ENCODE results near the gene VPS41.

Gene VPS41

DNA sequence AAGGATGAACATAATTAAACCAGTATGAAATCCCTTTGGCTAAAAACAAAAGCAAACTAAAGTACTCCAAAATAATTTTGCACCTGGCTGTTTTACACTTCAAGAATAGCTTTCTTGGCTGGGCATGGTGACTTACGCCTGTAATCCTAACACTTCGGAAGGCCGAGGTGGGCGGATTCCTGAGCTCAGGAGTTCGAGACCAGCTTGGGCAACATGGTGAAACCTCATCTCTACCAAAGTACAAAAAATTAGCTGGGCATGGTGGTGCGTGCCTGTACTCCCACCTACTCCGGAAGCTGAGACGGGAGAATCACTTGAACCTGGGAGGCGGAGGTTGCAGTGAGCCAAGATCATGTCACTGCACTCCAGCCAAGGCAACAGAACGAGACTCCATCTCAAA is 185.7 kb downstream of the VPS41 start:
- DNase-seq = no peak

GRCh38 chr7:38716397-38716796 is 192.6 kb downstream of the VPS41 start:
- DNase-seq = no peak

- DNase-seq = no peak
Observed at GRCh38 chr7:38709123-38709522, 199.9 kb downstream of the VPS41 start.

DNA sequence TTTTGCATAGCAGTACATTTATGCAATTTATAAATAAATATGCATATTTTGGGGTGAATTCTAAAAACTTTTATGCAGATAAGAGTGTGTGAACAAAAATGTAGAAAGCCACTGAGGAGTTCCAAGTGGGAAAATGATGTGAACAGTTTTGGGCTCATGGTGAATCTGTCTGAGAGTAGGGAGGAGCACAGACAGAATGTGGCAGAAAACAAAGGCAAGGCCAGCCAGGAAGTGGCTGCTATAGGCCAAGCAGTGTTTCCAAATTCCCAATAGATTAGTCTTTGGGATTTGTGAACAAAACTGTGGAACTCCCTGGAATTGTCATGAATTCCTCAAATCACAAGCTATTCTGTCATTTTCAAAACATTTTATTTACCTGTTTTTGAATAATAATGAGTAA is 204.2 kb downstream of the VPS41 start:
- DNase-seq = no peak

- no peak for DNase-seq
Observed at GRCh38 chr7:38704041-38704547, 204.9 kb downstream of the VPS41 start.

DNA sequence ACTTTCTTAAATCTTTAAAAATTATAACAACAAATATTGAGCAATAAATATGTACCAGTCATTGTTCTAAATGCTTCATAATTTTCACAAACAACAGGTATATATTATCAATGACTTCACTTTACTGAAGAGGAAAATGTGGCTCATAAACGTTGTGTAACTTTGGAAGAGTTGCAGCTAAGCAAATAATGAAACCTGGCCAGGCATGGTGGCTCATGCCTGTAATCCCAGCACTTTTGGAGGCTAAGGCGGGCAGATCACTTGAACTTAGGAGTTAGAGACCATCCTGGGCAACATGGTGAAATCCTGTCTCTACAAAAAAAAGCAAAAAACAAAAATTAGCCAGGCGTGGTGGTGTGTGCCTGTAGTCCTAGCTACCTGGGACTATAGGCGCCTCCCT is 205.9 kb downstream of the VPS41 start:
- no peak for DNase-seq

GRCh38 chr7:38702002-38702535 is 206.9 kb downstream of the VPS41 start:
- DNase-seq = no peak

DNA sequence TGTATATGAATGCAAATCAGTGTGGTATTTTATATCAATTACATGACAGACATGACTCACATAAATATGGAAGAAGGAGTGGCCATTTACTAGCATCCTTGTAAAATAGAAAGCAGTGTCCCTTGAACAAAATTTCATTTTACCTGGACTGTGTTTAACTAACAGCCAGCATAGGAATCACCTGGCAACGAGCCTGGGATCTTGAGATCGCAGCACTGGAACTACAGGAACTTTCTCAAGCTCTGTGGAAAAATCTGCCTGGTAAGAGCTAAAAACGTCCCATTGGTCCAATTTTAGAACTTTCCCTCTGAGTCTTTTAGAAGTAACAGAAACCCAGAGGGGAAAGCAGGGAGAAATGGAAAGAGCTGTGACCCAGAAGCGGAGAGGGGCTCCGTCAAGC is 208.9 kb downstream of the VPS41 start:
- DNase-seq = no peak

DNA sequence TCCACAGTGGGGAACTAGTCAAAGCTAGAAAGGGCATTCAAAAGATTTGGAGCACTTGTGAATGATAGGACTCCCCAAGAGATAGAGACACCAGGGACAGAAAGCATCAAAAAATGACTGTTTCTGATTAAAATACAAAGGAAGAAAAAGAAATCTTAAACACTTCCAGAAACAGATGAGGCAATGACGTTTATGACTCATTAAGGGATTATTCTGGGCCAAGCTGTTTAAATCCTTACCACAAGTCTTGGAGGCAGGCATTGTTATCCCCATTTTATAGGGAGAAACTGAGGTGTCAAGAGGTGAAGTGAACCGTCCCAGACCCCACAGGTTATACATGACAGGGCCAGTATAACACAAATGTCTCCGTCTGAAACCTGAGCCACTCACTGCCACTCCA is 209.5 kb downstream of the VPS41 start:
- DNase-seq = no peak

DNA sequence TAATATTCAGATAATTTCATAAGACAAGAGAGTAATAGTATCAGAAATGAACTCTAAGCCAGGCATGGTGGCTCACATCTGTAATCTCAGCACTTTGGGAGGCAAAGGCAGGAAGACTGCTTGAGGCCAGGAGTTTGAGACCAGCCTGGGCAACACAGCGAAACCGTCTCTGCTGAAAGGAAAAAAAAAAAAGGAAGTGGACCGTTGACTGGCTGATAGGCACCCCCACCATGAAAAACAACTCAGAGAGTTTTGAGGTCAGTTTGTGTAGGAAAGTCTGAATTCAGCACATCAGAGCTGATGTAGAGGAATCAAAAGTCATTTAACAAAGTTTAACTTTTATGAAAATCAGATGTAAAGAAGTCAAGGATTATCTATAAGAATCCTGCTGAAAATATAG is 214.7 kb downstream of the VPS41 start:
- DNase-seq = no peak

GRCh38 chr7:38686888-38687287 is 222.1 kb downstream of the VPS41 start:
- DNase-seq = no peak

DNA sequence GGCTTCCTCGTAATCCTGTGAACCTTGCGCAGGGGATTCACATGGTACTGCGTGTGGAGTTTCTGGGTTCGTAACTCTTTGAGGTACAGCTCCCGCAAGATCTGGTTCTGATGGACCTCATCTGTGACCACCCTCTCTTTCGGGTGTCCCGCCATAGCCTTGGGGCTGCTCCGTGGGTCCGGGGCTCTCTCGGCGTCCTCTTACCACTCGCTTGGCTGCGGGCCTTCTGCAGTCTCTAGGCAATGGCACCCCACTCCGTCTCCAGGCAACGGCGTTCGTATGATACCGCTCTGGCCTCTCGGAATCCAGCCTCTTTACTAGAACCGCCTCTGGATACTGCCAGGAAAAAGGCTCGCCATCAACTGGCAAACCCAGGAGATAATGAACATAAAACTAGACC is 223.1 kb downstream of the VPS41 start:
- no peak for DNase-seq

- no peak for DNase-seq
Observed at GRCh38 chr7:38682606-38683005, 226.4 kb downstream of the VPS41 start.

- no peak for DNase-seq
Observed at GRCh38 chr7:38681882-38682281, 227.1 kb downstream of the VPS41 start.

DNA sequence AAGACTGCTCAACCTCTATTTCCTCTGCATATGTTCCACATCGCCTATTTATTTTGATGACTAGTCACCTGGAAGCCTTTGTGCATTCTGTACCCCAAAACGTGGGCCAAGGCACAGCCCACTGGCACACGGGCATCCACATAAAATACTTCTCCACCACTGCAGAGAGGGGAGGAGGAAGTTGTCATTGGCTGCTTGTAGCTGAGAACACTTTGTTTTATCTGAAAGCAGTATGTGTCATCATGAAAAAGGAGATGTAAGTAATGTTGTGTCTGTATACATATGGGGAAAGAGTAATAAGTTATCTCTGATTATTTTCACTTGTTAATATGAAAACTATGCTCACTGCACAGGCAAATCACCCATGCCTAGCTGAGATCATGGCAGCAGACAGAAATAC is 229.6 kb downstream of the VPS41 start:
- DNase-seq = no peak

DNA sequence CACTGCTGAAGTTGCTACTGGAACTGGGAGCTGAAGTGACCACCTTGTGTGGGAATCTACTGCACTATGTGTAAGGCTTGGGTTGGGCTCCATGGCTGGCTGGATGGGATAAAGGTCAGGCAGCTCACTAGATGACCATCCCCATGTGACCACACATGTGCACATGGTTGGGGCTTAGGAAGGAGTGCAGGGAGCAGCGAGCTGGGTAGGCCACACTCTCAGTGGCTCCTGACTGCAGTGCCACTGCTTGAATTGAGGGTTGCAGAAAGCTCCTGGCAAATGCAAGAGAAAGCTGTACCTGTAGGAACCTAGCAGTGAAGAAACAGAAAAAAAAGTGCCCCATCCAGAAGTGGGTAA is 230.3 kb downstream of the VPS41 start:
- DNase-seq = no peak

DNA sequence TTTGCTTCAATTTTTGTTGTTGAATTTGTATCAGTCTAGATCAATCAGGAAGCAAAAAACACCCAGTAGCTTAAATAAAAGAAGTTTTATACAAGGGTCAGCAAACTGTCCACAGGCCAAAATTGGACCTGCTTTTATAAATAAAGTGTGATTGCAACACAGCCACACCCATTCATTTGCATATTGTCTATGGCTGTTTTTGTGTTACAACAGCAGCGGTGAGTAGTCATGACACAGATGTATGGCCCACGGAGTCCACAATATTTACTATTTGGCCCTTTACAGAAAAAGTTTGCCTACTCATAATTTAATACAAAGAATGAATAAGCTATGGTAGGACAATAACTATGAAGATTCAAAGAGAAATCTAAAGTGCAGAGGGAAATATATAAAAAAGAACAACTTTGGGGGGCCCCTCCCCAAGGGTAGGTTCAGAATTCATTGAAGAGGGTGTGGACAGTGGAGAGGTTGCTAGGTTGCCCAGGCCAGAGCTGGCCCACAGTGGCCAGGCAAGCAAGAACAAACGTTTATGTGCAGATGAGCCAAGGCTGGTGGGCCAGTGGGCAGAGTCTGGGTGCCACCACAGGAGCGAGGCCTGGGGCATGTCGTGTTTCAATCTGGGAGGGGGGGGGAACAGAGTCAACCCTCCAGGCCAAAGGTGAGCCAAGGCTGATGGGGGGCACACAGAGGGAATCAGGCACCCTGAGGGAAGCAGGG is 230.9 kb downstream of the VPS41 start:
- DNase-seq = no peak

DNA sequence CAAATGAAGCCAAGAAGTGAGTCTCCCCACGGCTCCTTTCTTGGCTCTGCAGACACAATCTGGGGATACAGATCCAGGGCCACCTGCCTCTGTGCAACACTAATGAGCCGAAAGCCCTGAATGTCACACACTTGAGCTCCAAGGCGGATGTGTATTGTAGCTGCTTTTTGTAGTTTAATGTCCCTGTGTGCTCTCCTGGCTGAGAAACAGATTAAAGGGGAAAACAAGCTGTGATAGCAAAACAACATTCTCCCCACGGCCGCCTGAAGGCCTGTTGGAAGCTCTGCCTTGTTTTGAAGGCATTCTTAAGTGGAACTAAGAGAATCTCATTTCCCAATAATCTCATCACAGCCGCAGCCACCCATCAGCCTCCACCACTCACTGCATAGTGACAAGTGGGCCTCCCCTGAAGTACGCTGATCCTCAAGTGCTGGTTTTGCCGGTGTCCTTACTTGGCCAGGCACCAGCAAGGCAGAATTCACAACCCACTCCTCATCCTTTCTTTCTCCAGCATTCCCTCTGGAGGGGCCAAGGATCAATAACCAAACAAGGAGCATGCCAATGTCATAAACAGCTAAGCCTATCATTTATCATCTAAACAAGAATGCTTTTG is 233.4 kb downstream of the VPS41 start:
- no peak for DNase-seq

DNA sequence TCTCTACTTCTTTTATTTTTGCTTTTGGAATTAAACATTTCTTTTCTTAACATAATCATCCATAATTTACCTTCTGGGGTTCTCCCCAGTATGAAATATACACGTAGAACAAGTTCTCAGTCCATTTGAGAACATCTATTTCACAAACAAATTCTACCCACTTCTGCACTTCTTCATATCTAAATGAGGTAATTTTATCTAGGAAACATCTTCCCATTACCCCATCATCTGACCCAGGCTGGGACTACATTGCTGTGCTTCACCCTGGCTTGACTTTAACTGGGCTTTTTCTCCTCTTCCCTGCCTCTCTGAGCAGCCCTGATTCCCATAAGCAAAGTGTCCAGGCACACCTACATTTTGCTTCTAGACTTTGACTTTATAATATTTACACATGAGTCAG is 234.5 kb downstream of the VPS41 start:
- no peak for DNase-seq

GRCh38 chr7:38673795-38674194 is 235.2 kb downstream of the VPS41 start:
- DNase-seq = no peak

Data from activated gamma-delta T cell (primary cell).